GM12878 (cell line): Measurements from ENCODE around the gene MYOD1. TPM values are rescaled to one million over a fixed set of nuclear protein-coding genes. Genes with fewer than 3 reads are reported as not detected.

Experiments
- ATAC-seq: fragments of 200-7000 bp; cut with Tn5 transposase; 3 replicates; pipeline ENCODE4 v1.9.1; 2020; ENCODE audit warnings: mild to moderate bottlenecking, moderate library complexity
- BruUV-seq: library from RNA; stranded (reverse); fragments of 400-500 nt; replicated peaks from 2 replicates; lab custom pipeline; 2021; lab: Mats Ljungman, UMichigan
- CTCF ChIA-PET: fragments of 300-600 bp; sonication (Branson Sonifier 250); formaldehyde crosslinking; extraction: SDS; loops from one replicate; lab custom pipeline; 2021; ENCODE audit warnings: inconsistent platforms; lab: Yijun Ruan, JAX
- POLR2A ChIA-PET: fragments of 350-600 bp; formaldehyde crosslinking; extraction: SDS; loops from one replicate; lab custom pipeline; 2021; ENCODE audit warnings: inconsistent platforms; lab: Charles Lee
- RAD21 ChIA-PET: fragments of 300-600 bp; sonication (Branson Sonifier 250); formaldehyde crosslinking; loops from one replicate; lab custom pipeline; 2023; ENCODE audit warnings: antibody characterized with exemption; ENCODE audit not compliant: unreplicated experiment; lab: Charles Lee
- SMC1A ChIA-PET: fragments of 300-600 bp; sonication (Branson Sonifier 250); formaldehyde crosslinking; loops from one replicate; lab custom pipeline; 2023; ENCODE audit not compliant: unreplicated experiment, uncharacterized antibody; lab: Charles Lee
- DNase-seq: peaks from one replicate; pipeline ENCODE4 v3.0.0-alpha.2; 2011; ENCODE audit warnings: low read depth, low spot score
- FAIRE-seq: peaks from 3 replicates; lab custom pipeline; 2011; peaks lifted over from hg19 to GRCh38; lab: Jason Lieb, UNC
- H2AFZ ChIP-seq: 2 replicates; pipeline ENCODE4 v1.6.0; 2011; ENCODE audit warnings: low read depth, low read length, control low read depth; ENCODE audit not compliant: control insufficient read depth
- H3K27ac ChIP-seq: 2 replicates; pipeline ENCODE4 v1.5.1; 2011; ENCODE audit warnings: control low read depth; ENCODE audit not compliant: control insufficient read depth, insufficient read depth
- H3K27me3 ChIP-seq, 2 experiments: replicated peaks in 1 of 2; 2 replicates each; pipeline versions ENCODE4 v1.6.0 to v1.6.1; 2011; ENCODE audit warnings: low read length in 1 of 2; ENCODE audit not compliant: control insufficient read depth in 2 of 2, insufficient read depth in 2 of 2
- H3K36me3 ChIP-seq, 2 experiments: 2 replicates each; pipeline ENCODE4 v1.5.1; 2011; ENCODE audit warnings: low read length in 1 of 2; ENCODE audit not compliant: control insufficient read depth in 2 of 2, insufficient read depth in 2 of 2
- H3K4me1 ChIP-seq: 2 replicates; pipeline ENCODE4 v1.6.1; 2011; ENCODE audit warnings: mild to moderate bottlenecking, low read length, moderate library complexity, mixed read lengths; ENCODE audit not compliant: control insufficient read depth, insufficient read depth
- H3K4me2 ChIP-seq: 2 replicates; pipeline ENCODE4 v1.6.0; 2011; ENCODE audit warnings: control low read depth; ENCODE audit not compliant: control insufficient read depth, insufficient read depth
- H3K4me3 ChIP-seq: fragments of 200-600 bp; sonication (generic); 2 replicates; pipeline ENCODE4 v1.5.1; 2016
- H3K79me2 ChIP-seq: 2 replicates; pipeline ENCODE4 v1.6.0; 2011; ENCODE audit warnings: low read length; ENCODE audit not compliant: control insufficient read depth, insufficient read depth
- H3K9ac ChIP-seq: 2 replicates; pipeline ENCODE4 v1.8.0; 2011; ENCODE audit warnings: low read length, control low read depth, mixed read lengths; ENCODE audit not compliant: control insufficient read depth, insufficient read depth
- H3K9me3 ChIP-seq: replicated peaks from 3 replicates; pipeline ENCODE4 v1.5.1; 2011; ENCODE audit warnings: mild to moderate bottlenecking, low read length; ENCODE audit not compliant: control insufficient read depth, insufficient read depth
- H4K20me1 ChIP-seq: 2 replicates; pipeline ENCODE4 v1.6.0; 2011; ENCODE audit not compliant: control insufficient read depth, insufficient read depth
- BRCA1 ChIP-seq: IDR thresholded peaks from 2 replicates; pipeline ENCODE4 v1.6.1; 2011; ENCODE audit warnings: low read depth, low read length, improper control_type of control experiment
- EGR1 ChIP-seq, 2 experiments: IDR thresholded peaks; 1 replicate in 1 of 2; 2 replicates in 1 of 2; pipeline ENCODE4 v1.6.1; 2011 to 2012; ENCODE audit warnings: low read depth in 2 of 2, low read length in 2 of 2, borderline replicate concordance in 1 of 2, mild to moderate bottlenecking in 1 of 2, moderate library complexity in 1 of 2
- FOS ChIP-seq: IDR thresholded peaks from 3 replicates; pipeline ENCODE4 v1.6.1; 2011; ENCODE audit warnings: borderline replicate concordance; ENCODE audit not compliant: insufficient read length; ENCODE audit errors: extremely low read depth
- MEF2B ChIP-seq: fragments of 450-650 bp; IDR thresholded peaks from 2 replicates; pipeline ENCODE4 v1.6.1; 2018; ENCODE audit warnings: mild to moderate bottlenecking, moderate library complexity; ENCODE audit not compliant: partially characterized antibody, poor library complexity, severe bottlenecking
- MLLT1 ChIP-seq: fragments of 450-650 bp; IDR thresholded peaks from 2 replicates; pipeline ENCODE4 v1.6.1; 2016; ENCODE audit warnings: mild to moderate bottlenecking
- NFIC ChIP-seq: IDR thresholded peaks from 2 replicates; pipeline ENCODE4 v1.6.1; 2012; ENCODE audit warnings: low read depth, mild to moderate bottlenecking, inconsistent platforms, low read length, moderate library complexity
- PAX5 ChIP-seq: IDR thresholded peaks from 2 replicates; pipeline ENCODE4 v1.6.1; 2011; ENCODE audit warnings: low read depth, low read length, borderline replicate concordance
- PBX3 ChIP-seq: IDR thresholded peaks from 2 replicates; pipeline ENCODE4 v1.6.1; 2011; ENCODE audit warnings: mild to moderate bottlenecking, low read depth, low read length, moderate library complexity; ENCODE audit not compliant: insufficient replicate concordance
- YY1 ChIP-seq: IDR thresholded peaks from 2 replicates; pipeline ENCODE4 v1.6.1; 2011; ENCODE audit warnings: low read depth, mild to moderate bottlenecking, low read length
- WGBS: methylation state at CpG from one replicate; pipeline ENCODE4 v1.1.6; 2016; ENCODE audit warnings: low lambda C conversion rate; ENCODE audit not compliant: insufficient replicate concordance, insufficient coverage; ENCODE audit errors: missing lambda C conversion rate; 5-methylcytosine and 5-hydroxymethylcytosine counted together
- in situ Hi-C: fragments of 300-500 bp; cut with MboI; formaldehyde crosslinking; loops from 9 replicates; pipeline ENCODE4 v1.14.3; 2018; ENCODE audit warnings: mixed read lengths
- intact Hi-C: fragments of 100-400 bp; cut with micrococcal nuclease; formaldehyde crosslinking; loops from one replicate; pipeline ENCODE4 v1.14.2; 2022; ENCODE audit not compliant: unreplicated experiment
- polyA plus RNA-seq, 11 experiments: library from polyadenylated mRNA; depleted of rRNA in 4 of 11; unstranded in 6 of 11; stranded (reverse) in 5 of 11; fragments of >200 nt; fragmentation: Nextera tagmentation in 4 of 11; fragmentation: Illumina TruSeq in 1 of 11; extraction: Ambion mirVana in 4 of 11; extraction: Trizol in 1 of 11; gene quantifications; 1 replicate in 1 of 11; 2 replicates in 10 of 11; pipeline versions ENCODE4 v1.2.1 to v1.2.3, GENCODE V29; 2011 to 2016; ENCODE audit warnings: inconsistent platforms in 2 of 11, missing spikeins in 2 of 11, low read depth in 1 of 11
- total RNA-seq, 4 experiments: library from RNA; depleted of rRNA in 3 of 4; stranded (reverse); fragments of >200 nt in 3 of 4; fragmentation: Illumina TruSeq in 1 of 4; extraction: Trizol in 1 of 4; gene quantifications; 2 replicates each; pipeline versions ENCODE4 v1.2.1 to v1.2.3, GENCODE V29; 2013 to 2021
- TF ChIP-seq, protein P1 (sequence below): IDR thresholded peaks from 2 replicates; pipeline ENCODE4 v1.6.1; 2011; ENCODE audit warnings: low read depth, low read length, improper control_type of control experiment, borderline replicate concordance
- TF ChIP-seq, protein P2 (sequence below): fragments of 450-650 bp; IDR thresholded peaks from 2 replicates; pipeline ENCODE4 v1.6.1; 2017; ENCODE audit warnings: mild to moderate bottlenecking, low read depth, inconsistent platforms; ENCODE audit not compliant: poor library complexity, severe bottlenecking
- TF ChIP-seq, protein P3 (sequence below): IDR thresholded peaks from 2 replicates; pipeline ENCODE4 v1.6.1; 2012; ENCODE audit warnings: low read depth, low read length, improper control_type of control experiment

The MYOD1 gene
- total and polyA plus RNA-seq, 10 of the 15 experiments (the other 5 are each of a cell fraction or from before 2014, with no cell fraction given), result not detected

- TF ChIP-seq EGR1 (IDR thresholded peaks at IDR 0.05; ENCODE audit: borderline replicate concordance in 1 of 2, low read depth in 2 of 2, low read length in 2 of 2) (no peak), PBX3 (no peak), YY1 (no peak), MEF2B (no peak), BRCA1 (no peak), MLLT1 (no peak), NFIC (no peak), FOS (no peak), PAX5 (no peak)
- TF ChIP-seq, protein P1, sequence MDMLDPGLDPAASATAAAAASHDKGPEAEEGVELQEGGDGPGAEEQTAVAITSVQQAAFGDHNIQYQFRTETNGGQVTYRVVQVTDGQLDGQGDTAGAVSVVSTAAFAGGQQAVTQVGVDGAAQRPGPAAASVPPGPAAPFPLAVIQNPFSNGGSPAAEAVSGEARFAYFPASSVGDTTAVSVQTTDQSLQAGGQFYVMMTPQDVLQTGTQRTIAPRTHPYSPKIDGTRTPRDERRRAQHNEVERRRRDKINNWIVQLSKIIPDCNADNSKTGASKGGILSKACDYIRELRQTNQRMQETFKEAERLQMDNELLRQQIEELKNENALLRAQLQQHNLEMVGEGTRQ, result no peak
- TF ChIP-seq, protein P2, sequence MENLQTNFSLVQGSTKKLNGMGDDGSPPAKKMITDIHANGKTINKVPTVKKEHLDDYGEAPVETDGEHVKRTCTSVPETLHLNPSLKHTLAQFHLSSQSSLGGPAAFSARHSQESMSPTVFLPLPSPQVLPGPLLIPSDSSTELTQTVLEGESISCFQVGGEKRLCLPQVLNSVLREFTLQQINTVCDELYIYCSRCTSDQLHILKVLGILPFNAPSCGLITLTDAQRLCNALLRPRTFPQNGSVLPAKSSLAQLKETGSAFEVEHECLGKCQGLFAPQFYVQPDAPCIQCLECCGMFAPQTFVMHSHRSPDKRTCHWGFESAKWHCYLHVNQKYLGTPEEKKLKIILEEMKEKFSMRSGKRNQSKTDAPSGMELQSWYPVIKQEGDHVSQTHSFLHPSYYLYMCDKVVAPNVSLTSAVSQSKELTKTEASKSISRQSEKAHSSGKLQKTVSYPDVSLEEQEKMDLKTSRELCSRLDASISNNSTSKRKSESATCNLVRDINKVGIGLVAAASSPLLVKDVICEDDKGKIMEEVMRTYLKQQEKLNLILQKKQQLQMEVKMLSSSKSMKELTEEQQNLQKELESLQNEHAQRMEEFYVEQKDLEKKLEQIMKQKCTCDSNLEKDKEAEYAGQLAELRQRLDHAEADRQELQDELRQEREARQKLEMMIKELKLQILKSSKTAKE, result no peak
- TF ChIP-seq, protein P3, sequence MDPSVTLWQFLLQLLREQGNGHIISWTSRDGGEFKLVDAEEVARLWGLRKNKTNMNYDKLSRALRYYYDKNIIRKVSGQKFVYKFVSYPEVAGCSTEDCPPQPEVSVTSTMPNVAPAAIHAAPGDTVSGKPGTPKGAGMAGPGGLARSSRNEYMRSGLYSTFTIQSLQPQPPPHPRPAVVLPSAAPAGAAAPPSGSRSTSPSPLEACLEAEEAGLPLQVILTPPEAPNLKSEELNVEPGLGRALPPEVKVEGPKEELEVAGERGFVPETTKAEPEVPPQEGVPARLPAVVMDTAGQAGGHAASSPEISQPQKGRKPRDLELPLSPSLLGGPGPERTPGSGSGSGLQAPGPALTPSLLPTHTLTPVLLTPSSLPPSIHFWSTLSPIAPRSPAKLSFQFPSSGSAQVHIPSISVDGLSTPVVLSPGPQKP, result no peak
- CTCF ChIA-PET, result no interaction called here
- H3K9me3 ChIP-seq, result no peaks in the 10 kb centered on the region
- POLR2A ChIA-PET, result no interaction called here
- H4K20me1 ChIP-seq, result no peaks in the 10 kb centered on the region
- no peak overlapping the region for H2AFZ ChIP-seq
- no peak overlapping the region for H3K4me2 ChIP-seq
- no peaks in the 10 kb centered on the region for H3K79me2 ChIP-seq
- ATAC-seq (no peak), DNase-seq (no peak), FAIRE-seq (no peak)
- intact Hi-C loops, result no loop called here
- H3K27ac ChIP-seq, result no peak overlapping the region
- no TSS peak for BruUV-seq
- RAD21 ChIA-PET, result no interaction called here
- in situ Hi-C loops, result no loop called here
- no peaks in the 10 kb centered on the region for H3K36me3 ChIP-seq
- no peak overlapping the region for H3K4me3 ChIP-seq
- no peak overlapping the region for H3K9ac ChIP-seq
- SMC1A ChIA-PET, result no interaction called here
- H3K27me3 ChIP-seq, result peaks cover 3 to 6% of the 10 kb centered on the region in 2 experiments; a peak in 2 of 4 replicates
- WGBS, result 49% methylated on average over 12 of the region's 12 CpGs
- no peaks in the 10 kb centered on the region for H3K4me1 ChIP-seq
Observed at GRCh38 chr11:17736579-17736893, 17.2 kb downstream of the MYOD1 start.
